ENCODE data around the gene FXYD6.
"Not testable (repeated sequence)": the region's sequence is repeated elsewhere in the genome, so short reads cannot be mapped to it uniquely, and the experiment has no call there.

The FXYD6 gene

GRCh38 chr11:117816151-117816741 is 60.2 kb downstream of the FXYD6 start:
- DNase-seq (ENCODE audit: low spot score) = no peak

DNA sequence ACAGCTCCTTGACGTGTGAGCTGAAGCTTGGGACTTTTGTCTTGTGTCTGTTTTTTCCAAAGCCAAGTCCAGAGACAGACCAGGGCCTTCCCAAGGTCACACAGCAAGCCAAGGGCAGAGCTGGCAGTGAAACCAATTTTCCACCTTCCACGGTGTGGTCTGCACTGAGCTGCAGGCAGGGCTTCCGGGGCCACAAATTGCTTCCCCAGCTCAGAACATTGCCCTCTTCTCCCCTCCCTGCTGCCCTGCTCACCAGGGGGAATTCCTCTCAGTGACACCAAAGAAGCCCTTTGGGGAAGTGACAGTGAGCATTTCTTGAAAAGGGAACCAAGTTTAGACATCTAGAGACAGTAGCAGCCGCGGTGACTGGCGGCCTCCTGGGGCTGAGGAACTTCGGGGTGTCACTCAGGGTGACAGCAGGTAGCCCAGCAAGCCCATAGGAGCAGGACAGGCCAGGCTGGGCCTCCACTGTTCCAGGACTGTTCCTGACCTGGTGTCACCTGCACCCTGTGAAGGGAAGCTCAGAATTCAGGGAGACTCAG is 61.1 kb downstream of the FXYD6 start:
- no peak for DNase-seq (ENCODE audit: low spot score)

- no peak for DNase-seq (ENCODE audit: low spot score)
Measured at GRCh38 chr11:117814766-117815261, 61.6 kb downstream of the FXYD6 start.

- DNase-seq (ENCODE audit: low spot score) = no peak
Measured at GRCh38 chr11:117814204-117814765, 62.2 kb downstream of the FXYD6 start.

- DNase-seq (ENCODE audit: low spot score) = not testable (repeated sequence)
Measured at GRCh38 chr11:117810056-117810451, 66.4 kb downstream of the FXYD6 start.

DNA sequence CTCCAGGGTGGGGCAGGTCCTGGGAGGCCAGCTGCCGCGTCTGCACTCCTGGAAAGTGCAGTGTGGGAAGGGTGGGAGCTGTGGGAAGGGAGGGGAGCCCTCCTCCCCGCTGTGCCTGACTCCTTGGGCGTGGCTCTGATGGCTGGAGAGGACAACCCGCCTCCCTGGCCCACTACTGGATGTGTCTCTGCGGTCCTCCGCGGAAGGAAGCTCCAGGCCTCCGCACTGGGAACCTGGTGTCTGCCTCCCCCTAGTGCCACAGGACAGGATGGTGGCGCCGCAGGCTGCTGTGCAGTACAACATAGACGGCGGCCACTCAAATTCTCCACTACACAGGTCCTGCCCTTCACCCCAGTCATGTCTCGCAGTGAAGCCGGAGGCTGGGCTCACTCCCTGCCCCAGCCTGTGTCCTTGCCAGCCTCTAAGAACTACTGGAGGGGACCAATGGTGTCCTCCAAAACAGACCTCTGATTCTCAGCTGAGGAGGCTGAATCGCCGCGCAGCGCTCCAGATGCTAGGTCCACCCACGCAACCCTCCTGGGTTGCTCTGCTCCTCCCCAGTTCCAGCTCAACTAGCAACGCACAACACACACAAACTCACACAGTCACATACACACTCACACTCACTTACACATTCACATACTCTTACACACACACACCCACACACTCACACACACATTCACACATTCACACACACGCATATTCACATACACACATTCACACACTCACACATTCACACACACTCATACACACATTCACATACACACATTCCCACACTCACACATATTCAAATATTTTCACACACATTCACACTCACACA is 67.0 kb downstream of the FXYD6 start:
- peak; percentile 73 for DNase-seq (ENCODE audit: low spot score)

- no peak for DNase-seq (ENCODE audit: low spot score)
Measured at GRCh38 chr11:117808784-117809183, 67.7 kb downstream of the FXYD6 start.

- DNase-seq (ENCODE audit: low spot score) = peak; percentile 70
Measured at GRCh38 chr11:117807482-117808327, 68.8 kb downstream of the FXYD6 start.

- no peak for DNase-seq (ENCODE audit: low spot score)
Measured at GRCh38 chr11:117806846-117807245, 69.6 kb downstream of the FXYD6 start.

DNA sequence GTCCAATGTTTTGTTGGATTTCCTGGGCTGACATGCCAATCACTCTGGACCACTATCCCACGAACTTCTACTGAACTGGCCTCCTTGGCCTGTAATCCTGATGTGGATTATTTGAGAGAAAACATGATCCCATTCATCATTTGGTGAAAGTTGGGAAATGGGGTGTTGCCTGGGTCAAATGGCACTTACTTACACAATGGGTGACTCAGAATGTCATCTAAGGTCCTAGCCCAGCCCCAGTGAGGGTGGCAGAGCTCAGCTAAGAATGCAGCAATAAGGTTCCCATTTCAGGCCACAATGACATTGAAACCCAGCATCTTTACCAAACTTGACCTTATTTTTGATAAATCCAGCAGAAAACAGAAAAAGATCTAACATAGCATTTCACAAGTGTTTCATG is 71.4 kb downstream of the FXYD6 start:
- no peak for DNase-seq (ENCODE audit: low spot score)

DNA sequence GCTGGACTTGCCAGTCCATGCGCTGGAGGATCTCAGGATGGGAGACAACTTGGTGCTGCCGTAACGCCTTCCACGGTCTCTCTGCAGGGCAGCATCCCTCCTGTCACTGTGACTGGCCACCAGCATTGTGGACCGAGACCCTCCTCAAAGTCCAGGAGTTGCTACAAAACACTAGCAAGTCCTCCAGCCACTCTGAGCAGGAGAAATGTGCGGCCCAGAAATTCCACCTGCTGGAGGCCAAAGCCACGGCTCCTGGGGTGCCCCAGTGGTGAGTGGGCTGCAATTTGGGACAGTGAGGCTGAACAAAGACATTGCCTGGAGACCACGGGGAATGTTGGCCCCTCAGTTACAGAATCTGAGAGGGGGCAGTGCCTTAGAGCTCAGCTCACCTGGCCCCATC is 72.6 kb downstream of the FXYD6 start:
- DNase-seq (ENCODE audit: low spot score) = no peak

GRCh38 chr11:117799634-117800033 is 76.8 kb downstream of the FXYD6 start:
- no peak for DNase-seq (ENCODE audit: low spot score)

GRCh38 chr11:117796872-117797529 is 79.5 kb downstream of the FXYD6 start, which contains the start of gene DSCAML1:
TSS of gene DSCAML1 (minus strand) at chr11:117797216. CDS start at chr11:117797079, 137 bp downstream.
- no peak for DNase-seq (ENCODE audit: low spot score)

DNA sequence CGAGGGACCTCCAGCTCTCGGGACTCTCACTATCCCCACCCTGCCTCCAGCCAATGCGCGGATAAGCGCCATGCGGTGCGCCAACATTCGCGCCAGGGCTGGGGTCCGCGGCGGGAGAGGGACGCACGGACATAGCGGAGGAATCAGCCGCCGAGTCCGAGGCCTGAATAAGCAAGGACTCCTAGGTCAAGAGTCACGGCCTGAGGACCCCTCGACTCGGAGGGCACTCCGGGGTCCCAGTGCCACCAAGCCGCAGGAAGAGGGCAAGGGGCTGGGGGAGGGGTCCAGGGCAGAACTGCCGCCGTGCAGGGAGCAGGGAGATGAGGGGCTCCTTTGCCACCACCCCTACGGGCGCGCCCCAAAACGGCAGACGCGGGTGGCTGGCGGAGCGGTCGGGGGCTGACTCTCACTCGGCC is 80.0 kb downstream of the FXYD6 start:
- no peak for DNase-seq (ENCODE audit: low spot score)

GRCh38 chr11:117795638-117796455 is 80.6 kb downstream of the FXYD6 start:
- DNase-seq (ENCODE audit: low spot score) = no peak

GRCh38 chr11:117794772-117795629 is 81.5 kb downstream of the FXYD6 start:
- DNase-seq (ENCODE audit: low spot score) = no peak

DNA sequence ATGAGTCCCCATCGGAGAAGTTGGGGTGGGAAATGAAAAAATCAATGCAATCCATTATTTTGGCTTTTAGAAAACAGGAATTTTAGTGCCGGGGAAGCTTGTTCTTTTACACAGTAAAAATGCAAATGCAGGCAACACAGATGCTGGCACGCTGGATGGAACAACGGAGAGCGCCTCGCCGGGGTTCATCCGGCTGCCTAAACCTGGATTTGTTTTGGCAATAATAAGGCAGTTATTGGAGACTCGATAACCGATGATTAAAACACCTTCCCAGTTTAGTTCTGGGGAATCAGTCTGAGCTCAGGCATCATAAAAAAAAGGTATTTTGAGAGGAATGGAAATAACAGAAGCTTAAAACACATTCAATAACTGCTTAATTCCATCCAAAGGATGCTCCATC is 82.3 kb downstream of the FXYD6 start:
- DNase-seq (ENCODE audit: low spot score) = no peak

- no peak for DNase-seq (ENCODE audit: low spot score)
Measured at GRCh38 chr11:117793583-117793982, 82.9 kb downstream of the FXYD6 start.

DNA sequence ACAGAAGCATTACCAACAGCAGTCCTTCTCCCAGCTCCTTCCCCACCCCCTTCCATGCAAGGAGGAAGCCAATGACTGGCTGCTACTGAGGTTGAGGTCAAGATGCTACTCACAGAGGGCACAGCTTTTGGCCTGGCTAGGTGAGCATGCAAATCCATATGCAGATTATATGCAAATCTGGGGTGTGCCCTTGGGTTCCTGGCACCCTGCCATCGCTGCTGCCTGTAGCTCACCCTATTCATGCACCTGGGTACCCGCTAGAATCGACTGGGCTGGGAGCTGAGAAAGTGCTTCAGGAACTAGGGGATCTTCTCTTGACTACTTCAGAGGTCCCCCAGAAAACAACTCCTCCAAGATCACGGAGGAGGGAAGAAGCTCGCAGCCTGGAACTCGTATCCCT is 83.5 kb downstream of the FXYD6 start:
- no peak for DNase-seq (ENCODE audit: low spot score)
